ENCODE measurements around the gene TMEM250.

Gene TMEM250

DNA sequence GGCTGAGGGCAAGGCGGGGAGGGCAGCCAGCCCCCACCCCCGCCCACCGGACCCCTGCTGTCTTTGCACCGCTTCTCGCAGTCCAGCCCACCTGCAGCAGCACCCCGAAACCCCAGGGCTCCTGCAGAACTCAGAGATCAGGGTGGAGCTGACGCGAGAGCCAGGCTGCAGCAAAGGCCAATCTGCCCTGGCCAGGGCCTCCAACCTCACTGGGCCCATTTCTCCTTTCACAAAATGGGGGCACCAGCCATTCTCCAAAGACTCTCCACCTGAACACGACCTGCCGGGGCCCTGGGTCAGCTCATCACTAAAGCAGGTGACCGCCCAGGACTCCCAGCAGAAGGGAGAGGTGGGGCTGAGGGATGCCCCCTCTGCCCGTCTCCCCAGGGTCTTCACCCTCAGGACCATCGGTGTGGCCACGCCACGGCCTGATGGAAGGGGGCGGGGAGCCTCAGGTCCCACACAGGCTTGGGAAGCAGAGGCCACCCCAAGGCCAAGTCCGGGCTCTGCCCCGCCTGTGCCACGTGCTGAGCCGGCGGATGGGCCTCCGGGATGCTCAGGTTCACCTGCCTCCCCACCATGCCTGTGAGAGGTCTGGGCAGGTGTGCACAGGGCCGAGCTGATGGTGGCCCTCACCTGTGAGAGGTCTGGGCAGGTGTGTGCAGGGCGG lies 36.7 kb downstream of the TMEM250 start:
- ChIA-PET CTCF (interaction anchor here (1.0 to 1.4 kb wide), 3 partner anchors 9 to 114 kb away, joined by 3 to 5 read pairs (median 4); no protein-coding TSS in a partner anchor), POLR2A (interaction anchor here (0.5 kb wide), 1 partner anchor 174 kb away, joined by 3 read pairs; no protein-coding TSS in a partner anchor)
- no peak for DNase-seq (ENCODE audit: extremely low spot score)
- TF ChIP-seq, protein P1, sequence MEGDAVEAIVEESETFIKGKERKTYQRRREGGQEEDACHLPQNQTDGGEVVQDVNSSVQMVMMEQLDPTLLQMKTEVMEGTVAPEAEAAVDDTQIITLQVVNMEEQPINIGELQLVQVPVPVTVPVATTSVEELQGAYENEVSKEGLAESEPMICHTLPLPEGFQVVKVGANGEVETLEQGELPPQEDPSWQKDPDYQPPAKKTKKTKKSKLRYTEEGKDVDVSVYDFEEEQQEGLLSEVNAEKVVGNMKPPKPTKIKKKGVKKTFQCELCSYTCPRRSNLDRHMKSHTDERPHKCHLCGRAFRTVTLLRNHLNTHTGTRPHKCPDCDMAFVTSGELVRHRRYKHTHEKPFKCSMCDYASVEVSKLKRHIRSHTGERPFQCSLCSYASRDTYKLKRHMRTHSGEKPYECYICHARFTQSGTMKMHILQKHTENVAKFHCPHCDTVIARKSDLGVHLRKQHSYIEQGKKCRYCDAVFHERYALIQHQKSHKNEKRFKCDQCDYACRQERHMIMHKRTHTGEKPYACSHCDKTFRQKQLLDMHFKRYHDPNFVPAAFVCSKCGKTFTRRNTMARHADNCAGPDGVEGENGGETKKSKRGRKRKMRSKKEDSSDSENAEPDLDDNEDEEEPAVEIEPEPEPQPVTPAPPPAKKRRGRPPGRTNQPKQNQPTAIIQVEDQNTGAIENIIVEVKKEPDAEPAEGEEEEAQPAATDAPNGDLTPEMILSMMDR (IDR thresholded peaks at IDR 0.05; ENCODE audit: control extremely low read depth, extremely low read depth, low read depth, missing control alignments): no peak

DNA sequence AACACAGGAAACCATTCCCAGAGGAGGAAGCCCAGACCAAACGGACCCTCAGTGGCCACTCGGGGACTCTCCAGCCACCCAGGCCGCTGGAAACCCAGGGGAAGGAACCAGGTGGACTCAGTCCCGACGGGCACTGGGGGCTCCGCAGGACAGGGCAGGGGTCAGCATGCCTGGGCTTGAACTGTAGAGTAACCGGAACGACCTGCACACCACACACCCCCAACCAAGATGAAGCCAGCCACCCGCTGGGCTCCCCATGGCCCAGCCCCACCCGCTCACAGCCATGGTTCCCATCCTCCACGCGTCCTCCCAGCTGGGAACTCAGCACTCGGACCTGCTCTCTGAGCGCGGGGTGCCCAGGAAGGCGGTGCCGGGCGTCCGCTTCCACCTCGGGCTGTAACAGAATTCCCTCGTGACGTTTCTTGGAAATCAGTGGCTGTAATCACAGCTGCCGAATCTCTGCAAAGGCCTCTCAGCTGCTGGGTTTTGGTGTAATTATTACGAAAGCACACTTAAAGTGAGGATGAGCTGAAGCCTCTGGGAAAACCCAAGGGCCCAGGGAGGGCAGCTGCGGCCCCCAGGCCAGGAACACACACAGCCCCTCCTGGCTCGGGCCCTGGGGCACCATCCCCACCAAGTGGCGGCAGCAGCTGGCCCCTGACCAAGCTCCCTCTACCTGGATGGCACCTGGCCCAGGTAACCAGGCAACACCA lies 37.4 kb downstream of the TMEM250 start:
- ChIA-PET CTCF (interaction anchor here (1.0 to 1.4 kb wide), 3 partner anchors 9 to 113 kb away, joined by 3 to 5 read pairs (median 4); no protein-coding TSS in a partner anchor), POLR2A (interaction anchor here (0.5 kb wide), 1 partner anchor 174 kb away, joined by 3 read pairs; no protein-coding TSS in a partner anchor)
- DNase-seq (ENCODE audit: extremely low spot score): no peak
- TF ChIP-seq, protein P1 (IDR thresholded peaks at IDR 0.05; ENCODE audit: control extremely low read depth, extremely low read depth, low read depth, missing control alignments): no peak

DNA sequence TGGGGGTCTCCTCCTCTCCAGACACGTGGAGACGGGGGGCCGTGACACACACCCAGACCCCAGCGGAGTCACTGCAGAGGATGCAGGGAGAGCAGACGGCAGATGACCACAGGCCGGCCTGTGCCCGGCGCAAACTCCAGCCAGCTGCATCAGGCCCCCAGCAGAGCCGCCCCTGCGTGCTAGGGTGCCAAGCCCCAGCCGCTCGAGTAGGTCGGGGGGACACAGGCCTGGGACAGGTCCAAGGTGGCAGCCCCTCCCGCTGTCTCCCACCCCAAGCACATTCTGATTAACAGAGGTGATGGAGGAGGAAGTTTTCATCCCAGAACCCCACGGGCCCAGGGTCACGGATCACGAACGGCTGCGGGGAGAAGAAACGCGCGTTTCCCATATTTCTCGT lies 38.0 kb downstream of the TMEM250 start:
- CTCF ChIA-PET: no interaction called here
- POLR2A ChIA-PET: no interaction called here
- TF ChIP-seq, protein P1 (IDR thresholded peaks at IDR 0.05; ENCODE audit: control extremely low read depth, extremely low read depth, low read depth, missing control alignments): no peak
- no peak for DNase-seq (ENCODE audit: extremely low spot score)

DNA sequence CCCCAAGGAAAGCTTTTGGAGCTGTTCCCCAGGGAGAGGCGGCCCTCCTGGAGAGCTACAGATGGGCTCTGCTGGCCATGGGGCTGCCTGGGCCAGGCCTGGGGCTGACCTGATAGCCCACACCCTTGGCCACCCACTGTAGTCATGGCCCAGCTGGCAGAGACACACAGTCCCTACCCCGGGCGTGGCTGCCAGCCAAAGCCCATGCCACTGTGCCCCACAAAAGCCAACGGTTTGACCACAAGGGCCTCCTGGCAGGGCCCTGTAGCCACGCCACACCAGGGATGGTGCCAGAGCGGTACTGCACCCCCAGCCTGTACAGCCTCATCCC lies 38.8 kb downstream of the TMEM250 start:
- ChIA-PET CTCF (no interaction called here), POLR2A (no interaction called here)
- TF ChIP-seq, protein P1 (IDR thresholded peaks at IDR 0.05; ENCODE audit: control extremely low read depth, extremely low read depth, low read depth, missing control alignments): no peak
- no peak for DNase-seq (ENCODE audit: extremely low spot score)

DNA sequence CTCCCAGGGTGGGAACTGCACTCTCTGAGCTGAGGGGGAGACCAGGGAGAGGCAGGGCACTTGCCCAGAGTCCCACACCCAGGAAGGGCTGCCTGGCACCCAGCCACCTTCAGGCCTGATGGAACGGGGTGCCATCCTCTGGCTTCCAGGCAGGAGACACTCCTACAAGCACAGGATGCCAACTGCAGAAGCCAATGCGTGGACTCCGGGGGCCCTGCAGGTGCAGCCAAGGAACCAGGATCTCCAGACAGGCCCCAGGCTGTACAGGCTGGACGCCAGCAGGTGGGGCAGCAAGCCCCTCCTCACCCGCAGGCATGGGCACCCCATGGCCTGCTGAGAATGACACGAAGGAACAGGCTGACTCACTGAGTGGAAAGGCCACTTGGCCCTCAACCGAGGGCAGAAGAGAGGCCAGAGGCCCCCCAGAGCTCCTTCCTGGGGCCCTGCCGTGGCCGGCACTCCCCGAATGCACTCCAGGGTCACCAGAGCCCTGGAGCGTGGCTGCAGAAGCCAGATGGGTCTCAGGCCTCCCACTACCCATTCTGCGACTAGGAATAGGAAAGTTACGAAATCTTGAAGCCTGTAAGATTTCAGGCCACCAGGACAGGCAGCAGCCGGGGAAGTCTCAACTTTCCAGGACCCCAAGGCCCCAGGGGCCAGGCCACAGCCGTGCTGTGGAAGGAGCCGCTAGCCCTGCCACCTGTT lies 39.3 kb downstream of the TMEM250 start:
- CTCF ChIA-PET: no interaction called here

DNA sequence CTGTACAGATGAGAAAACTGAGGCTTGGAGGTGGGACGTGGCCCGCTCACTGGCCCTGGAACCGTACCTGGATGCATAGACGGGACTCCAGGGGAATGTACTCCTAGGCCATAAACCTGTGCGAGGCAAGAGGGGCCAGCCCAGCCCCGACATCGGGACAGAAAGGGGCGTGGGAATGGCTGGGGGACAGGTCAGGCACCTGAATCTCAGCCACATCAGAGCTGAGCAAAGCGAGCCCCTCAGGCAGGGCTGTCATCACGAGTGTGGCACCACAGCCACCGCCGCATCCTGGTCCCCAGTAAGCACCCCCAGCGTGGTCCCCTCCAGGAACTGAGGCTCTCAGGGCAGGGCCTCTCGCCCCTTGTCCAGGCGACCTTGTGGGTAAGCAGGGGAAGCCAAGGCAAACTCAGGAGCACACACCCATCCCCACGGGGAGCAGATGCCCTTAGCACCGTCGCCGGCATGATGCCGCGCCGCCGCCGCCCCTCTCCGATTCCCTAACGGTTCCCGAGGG lies 40.1 kb downstream of the TMEM250 start:
- ChIA-PET POLR2A (no interaction called here), CTCF (no interaction called here)
- no peak for DNase-seq (ENCODE audit: extremely low spot score)
- TF ChIP-seq, protein P1 (IDR thresholded peaks at IDR 0.05; ENCODE audit: control extremely low read depth, extremely low read depth, low read depth, missing control alignments): no peak

More for the DNA sequence above, 39.3 kb downstream of the TMEM250 start:
- no peak for DNase-seq (ENCODE audit: extremely low spot score)
- TF ChIP-seq, protein P1 (IDR thresholded peaks at IDR 0.05; ENCODE audit: control extremely low read depth, extremely low read depth, low read depth, missing control alignments): no peak
- POLR2A ChIA-PET: no interaction called here
